Epithelial cell of proximal tubule (primary cell): ENCODE results near the gene ITPA. TPM values are rescaled to one million over a fixed set of nuclear protein-coding genes. Genes with fewer than 3 reads are reported as not detected.

Experiments
- DNase-seq: peaks from one replicate; pipeline ENCODE4 v3.0.0-alpha.2; 2011; ENCODE audit warnings: low read depth
- H3K4me3 ChIP-seq: 2 replicates; pipeline ENCODE4 v1.5.1; 2011; ENCODE audit warnings: low read depth, mild to moderate bottlenecking, low read length
- total RNA-seq: library from RNA; depleted of rRNA; stranded (reverse); fragments of >200 nt; gene quantifications from 2 replicates; pipeline ENCODE4 v1.2.3, GENCODE V29; 2015
- TF ChIP-seq, protein P1 (sequence below): conservative IDR thresholded peaks from 2 replicates; pipeline ENCODE4 v1.5.1; 2012; ENCODE audit warnings: low read depth, mild to moderate bottlenecking, low read length

The ITPA gene
- total RNA-seq, 1 donor from 2014 or later: 106 TPM

DNA sequence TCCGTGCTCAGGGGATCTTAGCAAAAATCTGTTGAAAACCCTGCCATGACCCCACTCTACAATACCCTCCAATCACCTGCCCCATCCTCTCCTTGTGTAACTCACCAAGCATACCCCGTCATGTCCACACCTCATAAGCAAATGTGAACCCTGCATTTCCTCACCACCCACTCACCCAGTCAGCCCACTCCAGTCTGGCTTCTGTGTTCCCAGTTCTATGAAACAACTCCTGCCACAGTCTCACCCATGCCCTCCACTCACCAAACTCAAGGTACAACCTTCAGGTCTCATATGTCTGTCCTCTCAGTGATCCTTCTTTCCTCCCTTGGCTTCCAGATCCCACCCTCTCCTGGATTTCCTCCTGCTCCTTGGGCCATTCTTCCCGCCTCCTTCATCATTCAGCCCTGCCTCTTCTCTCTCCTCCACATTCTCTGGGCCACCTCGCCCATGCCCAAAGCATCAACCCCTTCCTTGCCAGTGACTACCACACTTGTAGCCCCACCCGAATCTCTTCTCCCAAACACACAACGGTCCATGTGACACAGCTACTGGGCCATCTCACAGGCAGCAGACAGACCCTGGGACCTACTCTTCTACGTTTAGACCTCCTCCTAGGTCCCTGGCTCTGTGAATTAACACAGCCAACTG is 13.6 kb upstream of the ITPA start:
- no peak overlapping the region for H3K4me3 ChIP-seq
- TF ChIP-seq, protein P1, sequence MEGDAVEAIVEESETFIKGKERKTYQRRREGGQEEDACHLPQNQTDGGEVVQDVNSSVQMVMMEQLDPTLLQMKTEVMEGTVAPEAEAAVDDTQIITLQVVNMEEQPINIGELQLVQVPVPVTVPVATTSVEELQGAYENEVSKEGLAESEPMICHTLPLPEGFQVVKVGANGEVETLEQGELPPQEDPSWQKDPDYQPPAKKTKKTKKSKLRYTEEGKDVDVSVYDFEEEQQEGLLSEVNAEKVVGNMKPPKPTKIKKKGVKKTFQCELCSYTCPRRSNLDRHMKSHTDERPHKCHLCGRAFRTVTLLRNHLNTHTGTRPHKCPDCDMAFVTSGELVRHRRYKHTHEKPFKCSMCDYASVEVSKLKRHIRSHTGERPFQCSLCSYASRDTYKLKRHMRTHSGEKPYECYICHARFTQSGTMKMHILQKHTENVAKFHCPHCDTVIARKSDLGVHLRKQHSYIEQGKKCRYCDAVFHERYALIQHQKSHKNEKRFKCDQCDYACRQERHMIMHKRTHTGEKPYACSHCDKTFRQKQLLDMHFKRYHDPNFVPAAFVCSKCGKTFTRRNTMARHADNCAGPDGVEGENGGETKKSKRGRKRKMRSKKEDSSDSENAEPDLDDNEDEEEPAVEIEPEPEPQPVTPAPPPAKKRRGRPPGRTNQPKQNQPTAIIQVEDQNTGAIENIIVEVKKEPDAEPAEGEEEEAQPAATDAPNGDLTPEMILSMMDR: no peak

DNA sequence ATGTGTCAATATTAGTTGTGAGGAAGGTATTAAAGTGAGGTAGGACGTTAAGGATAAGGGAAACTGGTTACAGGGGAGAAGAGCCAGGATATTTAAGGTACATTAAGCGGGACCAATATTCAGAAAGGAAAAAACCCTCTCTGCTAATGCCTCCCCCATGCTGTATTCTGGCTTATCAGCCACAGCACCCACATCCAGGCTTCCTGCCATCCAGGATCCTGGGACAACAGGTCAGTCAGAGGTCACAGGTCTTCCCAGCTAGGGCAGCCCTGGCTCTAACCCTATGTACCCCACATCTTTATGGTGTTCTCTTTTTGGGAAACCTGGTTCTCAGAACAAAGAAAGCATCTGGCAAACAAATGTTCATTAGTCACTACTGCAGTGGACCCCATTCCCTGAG is 10.1 kb upstream of the ITPA start:
- H3K4me3 ChIP-seq: no peak overlapping the region
- TF ChIP-seq, protein P1: no peak
- no peak for DNase-seq

More for the DNA sequence above, 13.6 kb upstream of the ITPA start:
- DNase-seq: no peak

DNA sequence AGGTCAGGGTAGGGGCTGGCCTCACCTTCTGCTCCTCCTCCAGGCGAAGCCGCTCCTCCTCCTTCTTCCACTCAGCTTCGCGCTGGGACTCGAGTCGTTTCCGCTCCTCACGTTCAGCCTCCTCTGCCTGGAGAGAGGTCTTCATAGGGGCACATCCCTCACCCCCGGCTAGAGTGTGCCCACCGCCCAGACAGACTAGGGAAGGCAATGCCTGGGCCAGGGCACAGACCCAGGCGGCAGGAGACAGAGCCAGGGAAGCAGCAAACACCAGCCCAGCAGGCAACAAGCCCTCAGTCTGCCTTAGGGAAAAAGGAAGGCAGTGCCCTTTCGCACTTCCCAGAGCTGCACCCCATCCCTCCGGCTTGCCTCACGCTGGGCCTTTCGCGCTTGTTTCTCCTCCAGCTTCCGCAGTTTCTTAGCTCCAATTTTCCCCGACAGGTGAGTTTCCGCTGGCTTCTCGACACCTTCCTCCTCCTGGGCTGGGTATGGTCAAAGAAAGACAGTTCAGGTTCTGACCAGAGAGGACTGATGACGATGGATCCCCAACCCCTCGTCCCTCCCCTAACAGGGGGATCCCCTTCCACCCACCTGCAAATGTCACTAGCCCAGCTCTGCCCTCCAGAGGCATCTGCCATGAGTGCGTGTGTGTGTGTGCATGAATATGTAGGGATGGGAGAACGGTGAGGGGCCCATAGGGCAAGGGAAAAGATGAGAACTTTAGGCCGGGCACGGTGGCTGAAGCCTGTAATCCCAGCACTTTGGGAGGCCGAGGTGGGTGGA is 9.1 kb upstream of the ITPA start:
- no peak overlapping the region for H3K4me3 ChIP-seq
- TF ChIP-seq, protein P1: no peak
- DNase-seq: no peak

DNA sequence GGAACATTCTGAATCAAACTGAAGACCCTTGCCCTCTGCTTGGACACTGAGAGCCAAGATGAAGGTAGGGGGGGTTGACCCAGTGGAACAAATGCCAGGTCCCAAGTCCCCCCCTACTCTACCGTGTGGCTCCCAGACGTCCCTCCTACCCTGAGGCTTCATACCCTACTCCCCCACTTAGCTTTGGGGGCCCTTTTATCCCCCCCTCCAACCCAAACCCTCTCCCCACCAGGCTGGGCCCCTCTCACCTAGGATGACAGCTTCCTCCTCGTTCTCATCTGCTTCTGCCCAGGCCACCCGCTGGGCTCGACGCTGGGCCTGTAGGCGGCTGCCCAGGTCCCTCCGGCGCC is 6.4 kb upstream of the ITPA start:
- H3K4me3 ChIP-seq: peak overlapping the region; percentile 84
- TF ChIP-seq, protein P1: no peak
- DNase-seq: no peak

DNA sequence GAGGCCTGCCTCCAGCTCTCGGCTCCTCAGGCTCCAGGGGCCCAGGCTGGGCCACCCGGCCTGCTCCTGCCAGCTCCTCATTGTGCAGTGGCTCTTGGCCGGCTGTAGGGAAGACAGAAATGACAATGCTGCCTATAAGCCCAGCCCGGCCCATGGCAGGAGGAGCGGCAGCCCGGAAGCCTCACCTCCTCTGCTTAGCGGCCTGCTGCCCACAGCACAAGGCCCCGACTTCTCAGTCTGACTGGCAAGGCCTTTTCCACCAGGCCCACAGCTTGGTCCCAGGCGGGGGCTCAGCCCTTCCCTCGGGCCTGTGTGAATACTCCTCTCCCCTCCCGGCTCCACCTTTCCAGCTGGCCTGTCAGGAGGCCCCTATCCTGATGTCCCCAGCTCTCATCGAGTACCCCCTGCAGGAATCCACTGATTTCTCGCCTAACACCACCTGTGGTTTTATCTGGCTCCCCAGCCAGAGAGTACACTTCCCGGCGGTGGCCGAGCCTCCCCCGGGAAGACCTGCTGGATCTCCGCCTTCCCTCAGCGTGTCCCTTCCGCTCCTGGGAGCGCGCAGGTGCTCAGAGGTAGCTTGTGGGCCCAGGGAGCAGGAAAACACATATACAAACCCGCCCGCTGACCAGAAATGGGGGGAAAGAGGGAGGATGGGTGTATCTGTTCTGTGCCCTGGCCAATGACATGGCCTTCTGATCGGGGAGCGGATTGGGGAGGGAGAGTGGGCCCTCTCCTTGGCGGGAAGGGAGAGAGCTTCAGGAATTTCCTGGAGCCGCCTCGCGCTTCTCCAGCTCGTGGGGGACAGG is 5.8 kb upstream of the ITPA start:
- DNase-seq: no peak
- TF ChIP-seq, protein P1: no peak
- H3K4me3 ChIP-seq: peak overlapping the region; percentile 84

DNA sequence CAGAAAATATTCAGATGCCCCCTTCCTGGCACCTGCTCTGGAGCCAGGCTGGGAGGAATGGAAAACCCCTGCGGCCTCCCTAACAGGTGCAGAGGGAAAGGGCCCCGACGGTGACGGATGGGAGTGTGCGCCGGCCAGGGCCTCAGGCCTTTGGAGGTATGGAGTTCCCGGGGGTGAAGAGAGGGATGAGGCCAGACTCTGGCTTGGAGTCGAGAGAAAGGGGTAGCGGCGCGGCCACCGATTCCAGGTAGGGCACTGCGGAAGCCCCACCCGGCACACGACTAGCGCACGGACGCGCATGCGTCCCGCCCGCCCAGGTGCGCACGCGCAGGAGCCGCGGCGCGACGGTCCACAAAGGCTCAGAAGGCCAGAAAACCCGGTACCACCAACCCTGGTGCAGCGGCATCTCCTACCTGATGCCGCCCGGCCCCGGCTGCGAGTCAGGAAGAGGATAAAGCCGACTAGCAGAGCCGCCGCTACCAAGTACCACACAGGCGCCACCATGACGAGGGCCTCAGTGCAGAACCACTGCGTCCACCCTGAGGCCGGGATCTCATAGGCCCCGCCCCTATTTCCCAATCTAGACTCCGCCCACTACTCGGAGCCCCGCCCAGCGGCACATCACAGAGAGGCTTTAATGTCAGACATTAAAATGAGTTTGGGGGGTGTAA is 5.0 kb upstream of the ITPA start, which contains the start of gene DDRGK1:
Gene DDRGK1, minus strand, starts transcription at position 559 of the 671 bp plus-strand sequence. Its CDS starts 55 bp downstream, at position 504.
- TF ChIP-seq, protein P1: no peak
- peak within 1 kb of the TSS; percentile 84 for H3K4me3 ChIP-seq
- peak; percentile 26 for DNase-seq
